H9 (cell line): Measurements from ENCODE around the gene UNK. TPM values are rescaled to one million over a fixed set of nuclear protein-coding genes. Genes with fewer than 3 reads are reported as not detected.
A peak's percentile ranks its signal among the peaks of the same experiment; 100 is the strongest.

Experiments
- DNase-seq: peaks from one replicate; pipeline ENCODE4 v3.0.0-alpha.2; 2017
- H2AFZ ChIP-seq: one replicate; pipeline ENCODE4 v1.6.1; 2013; ENCODE audit warnings: mild to moderate bottlenecking, low read length, control low read depth, moderate library complexity
- H2AK5ac ChIP-seq: 2 replicates; pipeline ENCODE4 v1.6.1; 2013; ENCODE audit warnings: low read length, control low read depth, mixed read lengths; ENCODE audit not compliant: insufficient read length
- H2BK120ac ChIP-seq: one replicate; pipeline ENCODE4 v1.6.1; 2013; ENCODE audit warnings: low read depth, mild to moderate bottlenecking, low read length, control low read depth, inconsistent platforms; ENCODE audit not compliant: poor library complexity, severe bottlenecking
- H2BK12ac ChIP-seq: 2 replicates; pipeline ENCODE4 v1.6.1; 2013; ENCODE audit warnings: low read length, control low read depth, mixed read lengths, low read depth; ENCODE audit not compliant: insufficient read length
- H2BK15ac ChIP-seq: 2 replicates; pipeline ENCODE4 v1.6.1; 2013; ENCODE audit warnings: low read depth, low read length, control low read depth
- H2BK20ac ChIP-seq: one replicate; pipeline ENCODE4 v1.6.1; 2013; ENCODE audit warnings: low read depth, mild to moderate bottlenecking, low read length, control low read depth, inconsistent platforms; ENCODE audit not compliant: poor library complexity, severe bottlenecking
- H2BK5ac ChIP-seq: 2 replicates; pipeline ENCODE4 v1.6.1; 2013; ENCODE audit warnings: low read length, control low read depth, mixed read lengths; ENCODE audit not compliant: insufficient read length
- H3K14ac ChIP-seq: 2 replicates; pipeline ENCODE4 v1.6.1; 2013; ENCODE audit warnings: low read length, control low read depth; ENCODE audit not compliant: insufficient read depth
- H3K18ac ChIP-seq: 2 replicates; pipeline ENCODE4 v1.6.1; 2013; ENCODE audit warnings: low read depth, mild to moderate bottlenecking, mixed read lengths, low read length, control low read depth; ENCODE audit not compliant: insufficient read length
- H3K23ac ChIP-seq: 2 replicates; pipeline ENCODE4 v1.6.1; 2013; ENCODE audit warnings: low read length, control low read depth, mixed read lengths, low read depth; ENCODE audit not compliant: insufficient read length
- H3K23me2 ChIP-seq: 2 replicates; pipeline ENCODE4 v1.6.1; 2013; ENCODE audit warnings: low read depth, mild to moderate bottlenecking, mixed read lengths, low read length, control low read depth; ENCODE audit not compliant: insufficient read length, poor library complexity, severe bottlenecking
- H3K27ac ChIP-seq: 2 replicates; pipeline ENCODE4 v1.5.1; 2013; ENCODE audit warnings: low read length, control low read depth, mixed read lengths, low read depth; ENCODE audit not compliant: insufficient read length
- H3K27me3 ChIP-seq: 2 replicates; pipeline ENCODE4 v1.6.1; 2013; ENCODE audit warnings: low read length, control low read depth, inconsistent platforms; ENCODE audit not compliant: insufficient read depth
- H3K4ac ChIP-seq: 2 replicates; pipeline ENCODE4 v1.6.1; 2013; ENCODE audit warnings: low read depth, mild to moderate bottlenecking, control low read depth, inconsistent platforms, low read length, moderate library complexity
- H3K4me1 ChIP-seq: 2 replicates; pipeline ENCODE4 v1.6.1; 2013; ENCODE audit warnings: low read length, control low read depth, inconsistent platforms; ENCODE audit not compliant: insufficient read depth
- H3K4me2 ChIP-seq: 2 replicates; pipeline ENCODE4 v1.6.1; 2013; ENCODE audit warnings: low read length, control low read depth, mixed read lengths; ENCODE audit not compliant: insufficient read length, insufficient read depth
- H3K56ac ChIP-seq: 2 replicates; pipeline ENCODE4 v1.6.1; 2013; ENCODE audit warnings: low read depth, mild to moderate bottlenecking, mixed read lengths, low read length, control low read depth; ENCODE audit not compliant: insufficient read length
- H3K79me1 ChIP-seq: 2 replicates; pipeline ENCODE4 v1.6.1; 2013; ENCODE audit warnings: low read depth, mild to moderate bottlenecking, moderate library complexity, low read length, control low read depth, inconsistent platforms; ENCODE audit not compliant: insufficient read depth, poor library complexity, severe bottlenecking
- H3K79me2 ChIP-seq: 2 replicates; pipeline ENCODE4 v1.6.1; 2013; ENCODE audit warnings: low read length, control low read depth, inconsistent platforms; ENCODE audit not compliant: insufficient read depth
- H3K9ac ChIP-seq: 2 replicates; pipeline ENCODE4 v1.6.1; 2013; ENCODE audit warnings: low read length, control low read depth, mixed read lengths; ENCODE audit not compliant: insufficient read length; ENCODE audit errors: extremely low read depth
- H3K9me3 ChIP-seq: one replicate; pipeline ENCODE4 v1.6.1; 2013; ENCODE audit warnings: low read depth, low read length, inconsistent platforms; ENCODE audit not compliant: control insufficient read depth
- H3T11ph ChIP-seq: one replicate; pipeline ENCODE4 v1.6.1; 2013; ENCODE audit warnings: mild to moderate bottlenecking, low read length, control low read depth, inconsistent platforms
- H4K20me1 ChIP-seq: one replicate; pipeline ENCODE4 v1.6.1; 2013; ENCODE audit not compliant: control insufficient read depth, insufficient read length, insufficient read depth
- H4K5ac ChIP-seq: 2 replicates; pipeline ENCODE4 v1.6.1; 2013; ENCODE audit warnings: low read depth, mild to moderate bottlenecking, mixed read lengths, low read length, control low read depth; ENCODE audit not compliant: insufficient read length
- H4K8ac ChIP-seq: replicated peaks from 2 replicates; pipeline ENCODE4 v1.6.1; 2013; ENCODE audit warnings: low read length, control low read depth, mixed read lengths, low read depth; ENCODE audit not compliant: insufficient read length
- H4K91ac ChIP-seq: 2 replicates; pipeline ENCODE4 v1.6.1; 2013; ENCODE audit warnings: low read depth, mild to moderate bottlenecking, moderate library complexity, mixed read lengths, low read length, control low read depth; ENCODE audit not compliant: insufficient read length
- H3K27ac Mint-ChIP-seq, 3 experiments: 2 replicates in 2 of 3; 3 replicates in 1 of 3; pipeline ENCODE4 v1.8.0; 2020 to 2021; ENCODE audit warnings: mixed read lengths in 3 of 3, mild to moderate bottlenecking in 1 of 3, moderate library complexity in 1 of 3
- H3K27me3 Mint-ChIP-seq: 2 replicates; pipeline ENCODE4 v1.8.0; 2021; ENCODE audit warnings: low read depth, mild to moderate bottlenecking, moderate library complexity, mixed read lengths
- H3K36me3 Mint-ChIP-seq, 3 experiments: 2 replicates in 2 of 3; 3 replicates in 1 of 3; pipeline ENCODE4 v1.8.0; 2020 to 2021; ENCODE audit warnings: low read depth in 3 of 3, mixed read lengths in 3 of 3; ENCODE audit not compliant: insufficient read depth in 1 of 3
- H3K4me1 Mint-ChIP-seq, 2 experiments: 2 replicates each; pipeline ENCODE4 v1.8.0; 2020; ENCODE audit warnings: mixed read lengths in 2 of 2
- H3K4me3 Mint-ChIP-seq, 2 experiments: 2 replicates in 1 of 2; 3 replicates in 1 of 2; pipeline ENCODE4 v1.8.0; 2020 to 2021; ENCODE audit warnings: mild to moderate bottlenecking in 2 of 2, mixed read lengths in 2 of 2, moderate library complexity in 1 of 2
- H3K9me3 Mint-ChIP-seq, 2 experiments: 2 replicates in 1 of 2; 3 replicates in 1 of 2; pipeline ENCODE4 v1.8.0; 2020; ENCODE audit warnings: mild to moderate bottlenecking in 2 of 2, mixed read lengths in 2 of 2, moderate library complexity in 1 of 2
- WGBS: extraction: QIAGEN DNeasy Blood & Tissue Kit; methylation state at CpG from one replicate; pipeline ENCODE4 v1.1.7; 2013; ENCODE audit warnings: missing lambda C conversion rate, low lambda C conversion rate, mixed read lengths; ENCODE audit not compliant: insufficient read length; ENCODE audit errors: extremely low coverage; 5-methylcytosine and 5-hydroxymethylcytosine counted together
- total RNA-seq: library from RNA; stranded (reverse); gene quantifications from 2 replicates; pipeline ENCODE4 v1.2.1, GENCODE V29; 2021
- TF ChIP-seq, protein P1 (sequence below): fragments of 200-600 bp; sonication (generic); conservative IDR thresholded peaks from 3 replicates; pipeline ENCODE4 v1.8.0; 2021; ENCODE audit warnings: antibody characterized with exemption, mild to moderate bottlenecking

Gene UNK
- total RNA-seq, 1 experiment from 2014 or later = 36.4 TPM

DNA sequence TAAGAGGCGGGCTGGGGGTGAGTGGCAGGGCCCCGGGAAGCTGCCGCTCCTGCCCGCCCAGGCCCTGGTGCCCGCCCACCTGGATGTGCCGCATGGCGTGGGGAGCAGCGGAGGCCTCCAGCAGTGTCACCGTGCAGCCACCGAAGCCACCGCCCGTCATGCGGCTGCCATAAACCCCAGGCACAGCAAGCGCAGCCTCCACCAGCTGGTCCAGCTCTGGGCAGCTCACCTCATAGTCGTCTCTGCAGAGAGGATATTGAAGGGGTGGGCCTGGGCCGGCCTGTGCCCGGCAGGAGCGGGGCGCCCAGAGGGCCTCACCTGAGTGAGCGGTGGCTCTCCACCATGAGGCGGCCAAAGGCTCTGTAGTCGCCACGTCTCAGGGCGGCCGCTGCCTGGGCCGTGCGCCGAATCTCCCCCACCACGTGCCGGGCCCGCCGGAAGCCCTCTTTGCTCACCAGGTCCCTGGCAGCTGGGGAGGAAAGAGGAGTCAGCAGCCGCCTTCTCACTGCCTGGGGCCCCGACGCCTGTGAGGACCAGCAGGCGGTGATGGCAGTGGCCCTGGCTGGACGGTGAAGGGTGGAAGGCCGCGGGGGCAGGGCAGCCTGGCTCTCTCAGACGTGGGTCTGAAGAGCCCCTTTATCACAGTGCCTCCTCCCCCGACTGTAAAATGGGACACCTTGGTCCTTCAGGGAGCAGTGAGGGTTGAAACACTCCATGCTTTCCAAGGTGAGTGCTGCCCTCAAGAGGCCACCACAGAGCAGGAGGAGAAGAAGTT, 26.3 kb upstream of the UNK start:
- no peak overlapping the region for H2BK5ac ChIP-seq
- no CpG with 5 or more reads among the region's 41 CpGs for WGBS
- no peak overlapping the region for H3T11ph ChIP-seq
- no peak overlapping the region for H3K4me2 ChIP-seq
- no peak overlapping the region for H2BK120ac ChIP-seq
- H3K4me3 Mint-ChIP-seq = no peak overlapping the region
- no peak overlapping the region for H4K5ac ChIP-seq
- H3K79me2 ChIP-seq = no peaks in the 10 kb centered on the region
- peaks cover 8 to 14% of the 10 kb centered on the region in 2 experiments for H3K4me1 Mint-ChIP-seq
- H3K9me3 Mint-ChIP-seq = no peaks in the 10 kb centered on the region
- no peak overlapping the region for H2AFZ ChIP-seq
- no peaks in the 10 kb centered on the region for H3K79me1 ChIP-seq
- H4K20me1 ChIP-seq = no peaks in the 10 kb centered on the region
- H3K36me3 Mint-ChIP-seq = peaks cover 0 to 6% (median 2%) of the 10 kb centered on the region in 3 experiments; a peak in 4 of 7 replicates
- no peak overlapping the region for H4K8ac ChIP-seq
- no peaks in the 10 kb centered on the region; the same call in 1 of the 2 replicates for H3K4me1 ChIP-seq
- H3K27ac Mint-ChIP-seq = no peak overlapping the region
- peak; percentile 78 for DNase-seq
- H3K18ac ChIP-seq = no peak overlapping the region
- no peak overlapping the region for H2BK20ac ChIP-seq
- peaks cover 3% of the 10 kb centered on the region for H3K23me2 ChIP-seq
- H3K27me3 Mint-ChIP-seq = peaks cover 6% of the 10 kb centered on the region
- no peak overlapping the region; the same call in 1 of the 2 replicates for H3K14ac ChIP-seq
- no peak overlapping the region for H3K23ac ChIP-seq
- H3K9ac ChIP-seq = no peak overlapping the region
- no peak overlapping the region for H3K27ac ChIP-seq
- H2BK12ac ChIP-seq = no peak overlapping the region
- no peak overlapping the region for H3K4ac ChIP-seq
- no peaks in the 10 kb centered on the region for H3K27me3 ChIP-seq
- TF ChIP-seq, protein P1, sequence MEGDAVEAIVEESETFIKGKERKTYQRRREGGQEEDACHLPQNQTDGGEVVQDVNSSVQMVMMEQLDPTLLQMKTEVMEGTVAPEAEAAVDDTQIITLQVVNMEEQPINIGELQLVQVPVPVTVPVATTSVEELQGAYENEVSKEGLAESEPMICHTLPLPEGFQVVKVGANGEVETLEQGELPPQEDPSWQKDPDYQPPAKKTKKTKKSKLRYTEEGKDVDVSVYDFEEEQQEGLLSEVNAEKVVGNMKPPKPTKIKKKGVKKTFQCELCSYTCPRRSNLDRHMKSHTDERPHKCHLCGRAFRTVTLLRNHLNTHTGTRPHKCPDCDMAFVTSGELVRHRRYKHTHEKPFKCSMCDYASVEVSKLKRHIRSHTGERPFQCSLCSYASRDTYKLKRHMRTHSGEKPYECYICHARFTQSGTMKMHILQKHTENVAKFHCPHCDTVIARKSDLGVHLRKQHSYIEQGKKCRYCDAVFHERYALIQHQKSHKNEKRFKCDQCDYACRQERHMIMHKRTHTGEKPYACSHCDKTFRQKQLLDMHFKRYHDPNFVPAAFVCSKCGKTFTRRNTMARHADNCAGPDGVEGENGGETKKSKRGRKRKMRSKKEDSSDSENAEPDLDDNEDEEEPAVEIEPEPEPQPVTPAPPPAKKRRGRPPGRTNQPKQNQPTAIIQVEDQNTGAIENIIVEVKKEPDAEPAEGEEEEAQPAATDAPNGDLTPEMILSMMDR = peak; percentile 63; the same call in 2 of the 3 replicates
- no peaks in the 10 kb centered on the region for H3K9me3 ChIP-seq
- H4K91ac ChIP-seq = no peak overlapping the region
- no peak overlapping the region for H2BK15ac ChIP-seq
- H3K56ac ChIP-seq = no peak overlapping the region
- H2AK5ac ChIP-seq = no peak overlapping the region
